Smooth muscle cell (in vitro differentiated cells): ENCODE measurements around the gene IVD. TPM values are rescaled to one million over a fixed set of nuclear protein-coding genes. Genes with fewer than 3 reads are reported as not detected.

Experiments used
- DNase-seq: peaks from one replicate; lab custom pipeline; 2025; ENCODE audit not compliant: unreplicated experiment; lab: John Stamatoyannopoulos, UW
- H2AFZ ChIP-seq: fragments of 200-600 bp; sonication (generic); 2 replicates; pipeline ENCODE4 v1.6.0; 2016; ENCODE audit warnings: antibody characterized with exemption, low read depth, mild to moderate bottlenecking
- H3F3A ChIP-seq: fragments of 200-600 bp; sonication (generic); 2 replicates; pipeline ENCODE4 v1.6.0; 2017; ENCODE audit warnings: antibody characterized with exemption, low read depth
- H3K27ac ChIP-seq: fragments of 200-600 bp; sonication (generic); 2 replicates; pipeline ENCODE4 v1.5.1; 2016; ENCODE audit warnings: low read depth, mild to moderate bottlenecking
- H3K27me3 ChIP-seq: fragments of 200-600 bp; sonication (generic); 2 replicates; pipeline ENCODE4 v1.6.1; 2016; ENCODE audit warnings: low read depth, mild to moderate bottlenecking
- H3K36me3 ChIP-seq: fragments of 200-600 bp; sonication (generic); 2 replicates; pipeline ENCODE4 v1.5.1; 2016; ENCODE audit warnings: low read depth
- H3K4me1 ChIP-seq: fragments of 200-600 bp; sonication (generic); 2 replicates; pipeline ENCODE4 v1.5.1; 2016; ENCODE audit warnings: low read depth
- H3K4me2 ChIP-seq: fragments of 200-600 bp; sonication (generic); 2 replicates; pipeline ENCODE4 v1.6.0; 2016; ENCODE audit warnings: mild to moderate bottlenecking
- H3K4me3 ChIP-seq: fragments of 200-600 bp; sonication (generic); 2 replicates; pipeline ENCODE4 v1.5.1; 2016; ENCODE audit warnings: mild to moderate bottlenecking
- H3K79me2 ChIP-seq: fragments of 200-600 bp; sonication (generic); 2 replicates; pipeline ENCODE4 v1.6.0; 2016; ENCODE audit warnings: low read depth, mild to moderate bottlenecking
- H3K9ac ChIP-seq: fragments of 200-600 bp; sonication (generic); 2 replicates; pipeline ENCODE4 v1.6.0; 2016; ENCODE audit warnings: low read depth
- H3K9me3 ChIP-seq: fragments of 200-600 bp; sonication (generic); replicated peaks from 2 replicates; pipeline ENCODE4 v1.5.1; 2016; ENCODE audit warnings: low read depth
- H4K20me1 ChIP-seq: fragments of 200-600 bp; sonication (generic); 2 replicates; pipeline ENCODE4 v1.6.0; 2016; ENCODE audit warnings: low read depth
- WGBS: methylation state at CpG from one replicate; pipeline ENCODE4 v1.1.7; 2016; ENCODE audit warnings: low lambda C conversion rate; 5-methylcytosine and 5-hydroxymethylcytosine counted together
- polyA plus RNA-seq: library from polyadenylated mRNA; unstranded; fragments of >200 nt; fragmentation: Nextera tagmentation; extraction: Ambion mirVana; gene quantifications from 2 replicates; pipeline ENCODE4 v1.2.1, GENCODE V29; 2016
- total RNA-seq: library from RNA; depleted of rRNA; stranded (reverse); fragments of >200 nt; gene quantifications from 2 replicates; pipeline ENCODE4 v1.2.3, GENCODE V29; 2014
- TF ChIP-seq, protein P1 (sequence below): fragments of 200-600 bp; sonication (generic); IDR thresholded peaks from 2 replicates; pipeline ENCODE4 v1.5.1; 2017; ENCODE audit warnings: borderline replicate concordance, mild to moderate bottlenecking, antibody characterized with exemption; ENCODE audit not compliant: insufficient read depth, poor library complexity, severe bottlenecking

IVD gene
- total and polyA plus RNA-seq, 2 experiments from 2014 or later, result 17.4 to 37.8 TPM

- peaks cover 73% of the 10 kb centered on the region for H4K20me1 ChIP-seq
- no peaks in the 10 kb centered on the region for H3K36me3 ChIP-seq
- peaks cover 11% of the 10 kb centered on the region for H3F3A ChIP-seq
- peaks cover 70% of the 10 kb centered on the region for H3K79me2 ChIP-seq
- H3K9me3 ChIP-seq, result no peaks in the 10 kb centered on the region
- no peak overlapping the region for H3K4me3 ChIP-seq
- no peak overlapping the region for H3K9ac ChIP-seq
- no peaks in the 10 kb centered on the region for H3K27me3 ChIP-seq
- TF ChIP-seq, protein P1, sequence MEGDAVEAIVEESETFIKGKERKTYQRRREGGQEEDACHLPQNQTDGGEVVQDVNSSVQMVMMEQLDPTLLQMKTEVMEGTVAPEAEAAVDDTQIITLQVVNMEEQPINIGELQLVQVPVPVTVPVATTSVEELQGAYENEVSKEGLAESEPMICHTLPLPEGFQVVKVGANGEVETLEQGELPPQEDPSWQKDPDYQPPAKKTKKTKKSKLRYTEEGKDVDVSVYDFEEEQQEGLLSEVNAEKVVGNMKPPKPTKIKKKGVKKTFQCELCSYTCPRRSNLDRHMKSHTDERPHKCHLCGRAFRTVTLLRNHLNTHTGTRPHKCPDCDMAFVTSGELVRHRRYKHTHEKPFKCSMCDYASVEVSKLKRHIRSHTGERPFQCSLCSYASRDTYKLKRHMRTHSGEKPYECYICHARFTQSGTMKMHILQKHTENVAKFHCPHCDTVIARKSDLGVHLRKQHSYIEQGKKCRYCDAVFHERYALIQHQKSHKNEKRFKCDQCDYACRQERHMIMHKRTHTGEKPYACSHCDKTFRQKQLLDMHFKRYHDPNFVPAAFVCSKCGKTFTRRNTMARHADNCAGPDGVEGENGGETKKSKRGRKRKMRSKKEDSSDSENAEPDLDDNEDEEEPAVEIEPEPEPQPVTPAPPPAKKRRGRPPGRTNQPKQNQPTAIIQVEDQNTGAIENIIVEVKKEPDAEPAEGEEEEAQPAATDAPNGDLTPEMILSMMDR, result no peak
- no peak overlapping the region for H3K27ac ChIP-seq
- H3K4me2 ChIP-seq, result peak overlapping the region; percentile 18
- 58% methylated on average over 3 of the region's 3 CpGs for WGBS
- no peak for DNase-seq
- H3K4me1 ChIP-seq, result peaks cover 29% of the 10 kb centered on the region
- no peak overlapping the region for H2AFZ ChIP-seq
Measured at GRCh38 chr15:40443846-40444245, 38.3 kb downstream of the IVD start.

DNA sequence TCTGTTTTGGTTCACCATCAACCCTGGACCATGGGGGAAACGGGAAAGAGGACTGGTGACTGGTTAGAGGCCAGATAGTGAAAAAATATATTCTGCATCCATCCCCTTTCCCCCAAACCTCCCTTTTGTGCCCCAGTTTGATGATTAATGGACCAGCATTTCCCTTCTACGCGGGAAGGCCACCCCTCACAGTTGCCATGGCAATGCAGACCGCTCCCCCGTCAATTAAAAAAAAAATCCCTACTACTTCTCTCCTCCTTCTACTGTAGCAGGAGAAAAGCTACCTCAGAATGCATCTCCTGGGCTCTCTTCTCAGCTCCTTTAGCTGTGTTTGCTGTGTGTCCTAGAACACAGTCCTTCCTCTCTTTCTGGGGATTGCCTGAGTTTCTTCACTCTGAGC is 39.1 kb downstream of the IVD start:
- peak overlapping the region; percentile 46 for H3K27ac ChIP-seq
- DNase-seq, result no peak
- no peaks in the 10 kb centered on the region for H3K27me3 ChIP-seq
- peak overlapping the region; percentile 53 for H3K4me2 ChIP-seq
- H3F3A ChIP-seq, result peaks cover 8% of the 10 kb centered on the region
- H3K9ac ChIP-seq, result no peak overlapping the region
- TF ChIP-seq, protein P1, result no peak
- H3K4me1 ChIP-seq, result peaks cover 24% of the 10 kb centered on the region
- no peak overlapping the region for H3K4me3 ChIP-seq
- H2AFZ ChIP-seq, result no peak overlapping the region
- H3K36me3 ChIP-seq, result no peaks in the 10 kb centered on the region
- H4K20me1 ChIP-seq, result peaks cover 82% of the 10 kb centered on the region
- peaks cover 79% of the 10 kb centered on the region for H3K79me2 ChIP-seq
- no peaks in the 10 kb centered on the region for H3K9me3 ChIP-seq
- 73% methylated on average over 5 of the region's 5 CpGs for WGBS

GRCh38 chr15:40445421-40445922 is 39.9 kb downstream of the IVD start:
- Histone ChIP-seq H3K36me3 (no peaks in the 10 kb centered on the region), H3K4me1 (peaks cover 23% of the 10 kb centered on the region), H4K20me1 (peaks cover 89% of the 10 kb centered on the region), H3K9ac (no peak overlapping the region), H3K4me2 (peak overlapping the region; percentile 53), H3K79me2 (peaks cover 86% of the 10 kb centered on the region), H3K27me3 (no peaks in the 10 kb centered on the region), H2AFZ (no peak overlapping the region), H3K4me3 (no peak overlapping the region), H3K9me3 (no peaks in the 10 kb centered on the region), H3K27ac (peak overlapping the region; percentile 46), H3F3A (peaks cover 7% of the 10 kb centered on the region)
- WGBS, result 17% methylated on average over 9 of the region's 9 CpGs
- TF ChIP-seq, protein P1, result no peak
- DNase-seq, result no peak

DNA sequence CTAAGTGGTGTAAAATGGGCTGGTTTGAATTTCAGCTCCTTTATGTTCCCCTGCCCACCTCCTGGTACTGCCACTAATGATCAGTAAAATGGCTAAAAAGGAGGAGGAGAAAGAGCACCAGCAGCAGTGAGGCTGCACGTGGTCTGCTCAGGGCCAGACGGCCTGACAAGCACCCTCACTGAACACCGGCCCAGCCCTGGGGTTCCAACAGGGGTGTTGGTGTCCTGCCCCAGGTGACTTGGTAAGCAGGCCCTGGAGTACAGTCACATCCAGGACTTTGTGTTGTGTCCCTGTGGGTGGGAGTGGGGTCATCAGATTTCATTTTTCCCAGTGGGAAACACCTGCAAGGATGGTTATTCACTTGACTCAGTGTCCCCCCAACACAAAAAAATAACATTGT is 40.5 kb downstream of the IVD start:
- Histone ChIP-seq H3K27ac (no peak overlapping the region), H3K4me2 (no peak overlapping the region), H3F3A (peaks cover 7% of the 10 kb centered on the region), H3K27me3 (no peaks in the 10 kb centered on the region), H2AFZ (no peak overlapping the region), H3K9ac (no peak overlapping the region), H3K79me2 (peaks cover 93% of the 10 kb centered on the region), H3K9me3 (no peaks in the 10 kb centered on the region), H3K4me1 (peaks cover 25% of the 10 kb centered on the region), H4K20me1 (peaks cover 96% of the 10 kb centered on the region), H3K4me3 (no peak overlapping the region), H3K36me3 (no peaks in the 10 kb centered on the region)
- TF ChIP-seq, protein P1, result no peak
- DNase-seq, result no peak
- 64% methylated on average over 3 of the region's 3 CpGs for WGBS
